AG04450 (cell line): Measurements from ENCODE around the gene PELI2. TPM values are rescaled to one million over a fixed set of nuclear protein-coding genes. Genes with fewer than 3 reads are reported as not detected.

ENCODE experiments used
- CTCF ChIA-PET: fragments of 300-600, 350-600 bp; formaldehyde crosslinking; extraction: SDS; loops from one replicate; lab custom pipeline; 2022; ENCODE audit warnings: antibody characterized with exemption, inconsistent platforms; lab: Charles Lee
- POLR2A ChIA-PET: fragments of 350-600 bp; formaldehyde crosslinking; extraction: SDS; loops from one replicate; lab custom pipeline; 2021; ENCODE audit warnings: antibody characterized with exemption, inconsistent platforms; lab: Yijun Ruan, JAX
- DNase-seq: peaks from one replicate; pipeline ENCODE4 v3.0.0-alpha.2; 2011; ENCODE audit warnings: low read depth, low spot score
- H3K27ac ChIP-seq: one replicate; pipeline ENCODE4 v1.5.1; 2012; ENCODE audit warnings: low read depth, low read length, control low read depth
- H3K27me3 ChIP-seq: one replicate; pipeline ENCODE4 v1.6.0; 2012; ENCODE audit warnings: low read length; ENCODE audit not compliant: control insufficient read depth, insufficient read depth
- H3K4me3 ChIP-seq: 2 replicates; pipeline ENCODE4 v1.5.1; 2011; ENCODE audit warnings: mild to moderate bottlenecking, low read depth, low read length, control low read depth
- H3K9me3 ChIP-seq: 2 replicates; pipeline ENCODE4 v1.5.1; 2012; ENCODE audit warnings: low read length; ENCODE audit not compliant: control insufficient read depth, insufficient read depth
- polyA plus RNA-seq: library from polyadenylated mRNA; depleted of rRNA; stranded (reverse); fragments of >200 nt; gene quantifications from 2 replicates; pipeline ENCODE4 v1.2.3, GENCODE V29; 2011
- TF ChIP-seq, protein P1 (sequence below): IDR thresholded peaks from 2 replicates; pipeline ENCODE4 v1.5.1; 2011; ENCODE audit warnings: low read depth, low read length, control low read depth, inconsistent platforms

The PELI2 gene
- polyA plus RNA-seq, 1 experiment = 25.7 TPM

- Histone ChIP-seq H3K9me3 (no peaks in the 10 kb centered on the region), H3K4me3 (no peak overlapping the region), H3K27ac (no peak overlapping the region), H3K27me3 (peaks cover 7% of the 10 kb centered on the region)
- POLR2A ChIA-PET = no interaction called here
- no peak for DNase-seq
- TF ChIP-seq, protein P1, sequence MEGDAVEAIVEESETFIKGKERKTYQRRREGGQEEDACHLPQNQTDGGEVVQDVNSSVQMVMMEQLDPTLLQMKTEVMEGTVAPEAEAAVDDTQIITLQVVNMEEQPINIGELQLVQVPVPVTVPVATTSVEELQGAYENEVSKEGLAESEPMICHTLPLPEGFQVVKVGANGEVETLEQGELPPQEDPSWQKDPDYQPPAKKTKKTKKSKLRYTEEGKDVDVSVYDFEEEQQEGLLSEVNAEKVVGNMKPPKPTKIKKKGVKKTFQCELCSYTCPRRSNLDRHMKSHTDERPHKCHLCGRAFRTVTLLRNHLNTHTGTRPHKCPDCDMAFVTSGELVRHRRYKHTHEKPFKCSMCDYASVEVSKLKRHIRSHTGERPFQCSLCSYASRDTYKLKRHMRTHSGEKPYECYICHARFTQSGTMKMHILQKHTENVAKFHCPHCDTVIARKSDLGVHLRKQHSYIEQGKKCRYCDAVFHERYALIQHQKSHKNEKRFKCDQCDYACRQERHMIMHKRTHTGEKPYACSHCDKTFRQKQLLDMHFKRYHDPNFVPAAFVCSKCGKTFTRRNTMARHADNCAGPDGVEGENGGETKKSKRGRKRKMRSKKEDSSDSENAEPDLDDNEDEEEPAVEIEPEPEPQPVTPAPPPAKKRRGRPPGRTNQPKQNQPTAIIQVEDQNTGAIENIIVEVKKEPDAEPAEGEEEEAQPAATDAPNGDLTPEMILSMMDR = no peak
- CTCF ChIA-PET = interaction anchor here (1.1 kb wide), 1 partner anchor 246 kb away, joined by 4 read pairs; no protein-coding TSS in a partner anchor
Observed at GRCh38 chr14:56094076-56094475, 24.1 kb upstream of the PELI2 start.

- Histone ChIP-seq H3K9me3 (no peaks in the 10 kb centered on the region), H3K27ac (no peak overlapping the region), H3K27me3 (peaks cover 7% of the 10 kb centered on the region), H3K4me3 (no peak overlapping the region)
- ChIA-PET CTCF (interaction anchor here (0.5 to 2.0 kb wide), 2 partner anchors 18 to 242 kb away, joined by 5 to 6 read pairs; no protein-coding TSS in a partner anchor), POLR2A (no interaction called here)
- DNase-seq = no peak
- TF ChIP-seq, protein P1 = no peak
Observed at GRCh38 chr14:56098021-56098420, 20.2 kb upstream of the PELI2 start.

- TF ChIP-seq, protein P1 = no peak
- H3K27ac ChIP-seq = no peak overlapping the region
- no peak overlapping the region for H3K4me3 ChIP-seq
- no peaks in the 10 kb centered on the region for H3K9me3 ChIP-seq
- H3K27me3 ChIP-seq = peaks cover 7% of the 10 kb centered on the region
- POLR2A ChIA-PET = interaction anchor here (0.6 kb wide), 1 partner anchor 216 kb away, joined by 7 read pairs; no protein-coding TSS in a partner anchor
- CTCF ChIA-PET = interaction anchor here (1.9 kb wide), 1 partner anchor 367 kb away, joined by 4 read pairs; no protein-coding TSS in a partner anchor
- DNase-seq = no peak
Observed at GRCh38 chr14:56099081-56099797, 19.0 kb upstream of the PELI2 start.

- no peak overlapping the region for H3K27ac ChIP-seq
- no peaks in the 10 kb centered on the region for H3K9me3 ChIP-seq
- POLR2A ChIA-PET = interaction anchor here (0.6 kb wide), 1 partner anchor 96 kb away, joined by 3 read pairs; no protein-coding TSS in a partner anchor
- peaks cover 2% of the 10 kb centered on the region for H3K27me3 ChIP-seq
- no peak overlapping the region for H3K4me3 ChIP-seq
- DNase-seq = no peak
- TF ChIP-seq, protein P1 = no peak
- CTCF ChIA-PET = no interaction called here
Observed at GRCh38 chr14:56100556-56100955, 17.7 kb upstream of the PELI2 start.

- TF ChIP-seq, protein P1 = no peak
- H3K27ac ChIP-seq = no peak overlapping the region
- no peak for DNase-seq
- H3K9me3 ChIP-seq = no peaks in the 10 kb centered on the region
- H3K4me3 ChIP-seq = no peak overlapping the region
- no peaks in the 10 kb centered on the region for H3K27me3 ChIP-seq
- ChIA-PET CTCF (no interaction called here), POLR2A (no interaction called here)
Observed at GRCh38 chr14:56102941-56103340, 15.3 kb upstream of the PELI2 start.
